GM23248 (cell line): ENCODE measurements around the gene CLIP4.

Experiments
- EZH2 ChIP-seq: fragments of 200-600 bp; sonication (generic); IDR thresholded peaks from 2 replicates; pipeline ENCODE4 v1.6.1; 2018; ENCODE audit warnings: antibody characterized with exemption, mild to moderate bottlenecking; ENCODE audit not compliant: insufficient read depth, poor library complexity, severe bottlenecking
- EZH2phosphoT487 ChIP-seq: fragments of 200-600 bp; sonication (generic); IDR thresholded peaks from 2 replicates; pipeline ENCODE4 v1.6.1; 2018; ENCODE audit warnings: antibody characterized with exemption, moderate library complexity, mild to moderate bottlenecking, low read depth; ENCODE audit not compliant: insufficient read depth

DNA sequence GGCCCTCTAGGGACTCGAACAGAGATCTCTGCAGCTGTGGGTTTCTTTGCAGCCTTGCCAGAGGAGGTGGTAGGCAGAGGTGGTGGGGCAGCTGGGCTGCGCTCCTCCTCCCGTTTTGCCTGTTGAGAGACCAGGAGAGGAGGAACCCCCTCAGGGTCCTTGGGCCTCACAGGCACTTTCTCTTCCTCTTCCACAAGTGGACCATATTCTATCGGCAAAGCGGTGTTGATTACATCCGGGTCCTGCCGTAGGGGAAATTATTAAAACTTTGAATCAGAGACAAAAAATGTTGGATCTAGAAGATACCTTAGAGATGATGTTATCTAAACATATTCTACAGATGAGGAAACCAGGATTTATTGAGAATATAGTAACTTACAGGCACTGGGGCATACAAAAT lies 78.5 kb downstream of the CLIP4 start:
- no peak for TF ChIP-seq EZH2
- no peak for TF ChIP-seq EZH2phosphoT487
